GM18505 (cell line): ENCODE data around the gene ING5.

ENCODE experiments used
- ATAC-seq: cut with Tn5 transposase; IDR thresholded peaks from one replicate; pipeline ENCODE4 v1.9.1; 2021; ENCODE audit not compliant: unreplicated experiment
- POLR2A ChIP-seq: IDR thresholded peaks from 4 replicates; pipeline ENCODE4 v1.6.1; 2011; ENCODE audit warnings: borderline replicate concordance; ENCODE audit not compliant: insufficient read depth, insufficient read length; ENCODE audit errors: extremely low read depth

Gene ING5

GRCh38 chr2:241666627-241667400 lies 35.0 kb upstream of the ING5 start:
- no peak for TF ChIP-seq POLR2A
- no peak for ATAC-seq

GRCh38 chr2:241668354-241668753 lies 33.5 kb upstream of the ING5 start:
- ATAC-seq = no peak
- no peak for TF ChIP-seq POLR2A

- TF ChIP-seq POLR2A = no peak
- ATAC-seq = no peak
Observed at GRCh38 chr2:241668839-241669238, 33.0 kb upstream of the ING5 start.

GRCh38 chr2:241670333-241671110 lies 31.3 kb upstream of the ING5 start:
- no peak for TF ChIP-seq POLR2A
- no peak for ATAC-seq

- TF ChIP-seq POLR2A = no peak
- ATAC-seq = no peak
Observed at GRCh38 chr2:241671457-241672240, 30.2 kb upstream of the ING5 start.

- ATAC-seq = no peak
- no peak for TF ChIP-seq POLR2A
Observed at GRCh38 chr2:241672243-241673188, 29.3 kb upstream of the ING5 start.

GRCh38 chr2:241673189-241673663 lies 28.6 kb upstream of the ING5 start:
- ATAC-seq = no peak
- TF ChIP-seq POLR2A = no peak

- no peak for ATAC-seq
- TF ChIP-seq POLR2A = no peak
Observed at GRCh38 chr2:241673797-241674725, 27.8 kb upstream of the ING5 start.

- ATAC-seq = no peak
Observed at GRCh38 chr2:241675885-241676284, 26.0 kb upstream of the ING5 start.

GRCh38 chr2:241676665-241677064 lies 25.2 kb upstream of the ING5 start:
- no peak for TF ChIP-seq POLR2A
- ATAC-seq = no peak

More at GRCh38 chr2:241675885-241676284, 26.0 kb upstream of the ING5 start:
- TF ChIP-seq POLR2A = no peak

- no peak for ATAC-seq
Observed at GRCh38 chr2:241677392-241677791, 24.4 kb upstream of the ING5 start.

More at GRCh38 chr2:241677392-241677791, 24.4 kb upstream of the ING5 start:
- no peak for TF ChIP-seq POLR2A
